GM18861 (cell line): ENCODE measurements around the gene TCEA2.
A peak's percentile ranks its signal among the peaks of the same experiment; 100 is the strongest.

Source experiments
- ATAC-seq: cut with Tn5 transposase; IDR thresholded peaks from one replicate; pipeline ENCODE4 v1.9.1; 2021; ENCODE audit not compliant: unreplicated experiment

TCEA2 gene

GRCh38 chr20:64091340-64091739 is 28.3 kb downstream of the TCEA2 start:
- no peak for ATAC-seq

GRCh38 chr20:64091770-64092169 is 28.8 kb downstream of the TCEA2 start:
- ATAC-seq, result no peak

- ATAC-seq, result no peak
Observed at GRCh38 chr20:64092258-64093012, 29.4 kb downstream of the TCEA2 start.

DNA sequence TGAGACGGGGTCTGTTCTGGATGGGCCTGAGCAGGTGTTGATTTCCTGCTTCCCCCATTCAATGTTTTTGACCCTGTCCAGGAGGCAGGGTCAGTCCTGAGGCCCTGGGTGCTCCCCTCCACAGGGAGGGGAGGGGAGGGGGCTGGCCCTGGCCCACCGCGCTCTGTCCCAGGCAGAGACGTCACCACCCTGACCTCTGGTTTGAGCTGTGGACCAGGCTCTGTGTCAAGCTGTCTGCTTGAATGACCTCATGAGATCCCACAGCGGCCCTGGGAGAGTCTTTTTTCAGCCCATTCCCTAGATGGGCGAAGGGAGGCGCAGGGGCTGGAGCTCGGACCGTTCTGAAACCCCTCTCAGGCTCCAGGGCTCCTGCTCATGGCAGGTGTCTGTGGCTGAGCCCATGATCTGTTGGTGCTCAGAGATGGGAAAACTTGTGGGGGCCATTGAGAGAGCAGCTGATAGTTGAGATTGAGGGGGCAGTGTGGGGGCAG is 30.1 kb downstream of the TCEA2 start:
- ATAC-seq, result no peak

DNA sequence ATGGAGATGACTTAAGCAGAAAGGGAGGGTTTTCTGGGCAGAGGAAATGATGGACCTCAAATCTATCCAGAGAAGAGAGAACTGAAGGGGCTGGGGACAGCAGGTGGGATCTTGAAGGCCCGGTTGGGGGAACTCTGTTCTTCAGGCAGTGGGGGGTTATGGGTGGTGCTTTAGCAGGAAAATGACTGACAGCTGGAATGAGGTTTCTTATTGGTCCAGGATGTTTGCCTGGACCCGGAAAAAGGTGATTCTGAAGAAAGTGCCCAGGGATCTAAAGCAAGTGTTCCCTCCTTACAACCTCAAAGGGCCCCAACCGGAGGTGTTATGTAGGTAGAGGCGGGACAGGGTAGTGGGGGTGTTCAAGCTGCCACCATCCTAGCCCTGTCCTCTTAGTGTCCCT is 32.5 kb downstream of the TCEA2 start:
- ATAC-seq, result no peak

DNA sequence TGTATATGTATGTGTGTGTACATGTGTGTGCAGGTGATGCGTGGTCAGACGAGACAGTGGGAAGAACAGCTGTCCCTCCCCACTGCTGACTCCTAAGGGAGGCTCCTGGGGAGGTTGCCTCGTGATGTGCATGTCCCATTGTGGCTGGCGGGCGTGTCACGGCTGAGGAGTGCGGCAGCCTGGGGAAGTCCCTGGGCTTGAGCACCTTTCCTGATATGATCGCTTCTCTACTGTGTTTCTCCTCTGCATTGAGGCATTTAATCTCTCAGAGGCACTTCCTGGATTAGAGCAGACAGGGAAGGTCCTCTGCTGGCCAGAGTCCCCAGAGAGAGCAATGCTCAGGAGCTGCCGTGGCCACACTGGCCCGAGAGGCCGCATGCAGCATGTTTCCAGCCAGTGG is 32.9 kb downstream of the TCEA2 start:
- no peak for ATAC-seq

GRCh38 chr20:64096535-64096934 is 33.5 kb downstream of the TCEA2 start:
- ATAC-seq, result no peak

GRCh38 chr20:64098471-64099013 is 35.5 kb downstream of the TCEA2 start:
- no peak for ATAC-seq

GRCh38 chr20:64099086-64099786 is 36.2 kb downstream of the TCEA2 start:
- ATAC-seq, result no peak

- peak; percentile 51 for ATAC-seq
Observed at GRCh38 chr20:64099880-64100565, 37.0 kb downstream of the TCEA2 start.

DNA sequence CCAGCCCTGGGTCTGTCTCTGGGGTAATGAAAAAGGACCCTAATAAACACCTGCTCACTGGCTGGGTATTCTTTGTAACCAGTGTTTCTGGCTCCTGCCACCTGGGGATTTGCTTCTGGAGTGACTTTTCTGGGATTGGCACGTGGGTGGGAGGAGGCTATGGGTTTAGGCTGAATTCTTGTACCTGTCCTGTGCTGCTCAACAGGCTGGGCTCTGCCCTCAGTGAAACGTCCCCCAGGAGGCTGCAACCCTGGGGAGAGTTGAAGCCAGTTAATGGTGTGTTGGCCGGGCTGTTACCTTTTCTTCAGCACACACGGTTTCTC is 37.5 kb downstream of the TCEA2 start:
- ATAC-seq, result no peak

DNA sequence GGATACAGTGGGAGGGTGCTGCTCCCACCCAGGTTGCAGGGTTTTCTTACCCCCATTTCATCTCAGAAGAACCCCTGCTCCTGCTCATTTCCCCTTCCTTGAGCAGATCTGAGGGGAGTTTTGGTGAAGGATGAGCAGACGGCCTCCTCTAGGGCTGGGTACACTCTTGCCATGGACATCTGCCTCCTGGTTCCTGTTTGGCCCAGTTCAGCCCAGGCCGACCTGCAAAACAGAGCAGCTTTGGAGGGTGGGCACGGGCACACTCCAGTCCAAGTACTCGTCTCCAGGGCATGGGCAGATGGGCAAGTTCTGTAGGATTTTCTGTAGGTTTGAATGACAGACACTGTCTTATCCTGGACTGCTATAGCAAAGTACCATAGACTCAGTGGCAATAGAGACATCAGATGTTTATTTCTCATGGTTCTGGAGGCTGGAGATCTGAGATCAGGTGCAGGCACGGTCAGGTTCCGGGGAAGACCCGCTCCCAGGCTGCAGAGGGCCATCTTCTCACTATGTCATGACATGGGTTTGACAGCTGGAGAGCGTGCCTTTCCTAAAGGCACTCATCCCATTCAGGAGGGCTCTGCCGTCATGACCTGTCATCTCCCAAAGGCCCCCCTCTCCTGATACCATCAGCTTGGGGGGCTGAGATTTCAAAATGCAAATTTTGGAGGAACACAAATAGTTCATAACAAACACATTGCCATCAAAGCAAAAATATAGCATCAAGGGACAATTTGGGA is 38.1 kb downstream of the TCEA2 start:
- no peak for ATAC-seq

DNA sequence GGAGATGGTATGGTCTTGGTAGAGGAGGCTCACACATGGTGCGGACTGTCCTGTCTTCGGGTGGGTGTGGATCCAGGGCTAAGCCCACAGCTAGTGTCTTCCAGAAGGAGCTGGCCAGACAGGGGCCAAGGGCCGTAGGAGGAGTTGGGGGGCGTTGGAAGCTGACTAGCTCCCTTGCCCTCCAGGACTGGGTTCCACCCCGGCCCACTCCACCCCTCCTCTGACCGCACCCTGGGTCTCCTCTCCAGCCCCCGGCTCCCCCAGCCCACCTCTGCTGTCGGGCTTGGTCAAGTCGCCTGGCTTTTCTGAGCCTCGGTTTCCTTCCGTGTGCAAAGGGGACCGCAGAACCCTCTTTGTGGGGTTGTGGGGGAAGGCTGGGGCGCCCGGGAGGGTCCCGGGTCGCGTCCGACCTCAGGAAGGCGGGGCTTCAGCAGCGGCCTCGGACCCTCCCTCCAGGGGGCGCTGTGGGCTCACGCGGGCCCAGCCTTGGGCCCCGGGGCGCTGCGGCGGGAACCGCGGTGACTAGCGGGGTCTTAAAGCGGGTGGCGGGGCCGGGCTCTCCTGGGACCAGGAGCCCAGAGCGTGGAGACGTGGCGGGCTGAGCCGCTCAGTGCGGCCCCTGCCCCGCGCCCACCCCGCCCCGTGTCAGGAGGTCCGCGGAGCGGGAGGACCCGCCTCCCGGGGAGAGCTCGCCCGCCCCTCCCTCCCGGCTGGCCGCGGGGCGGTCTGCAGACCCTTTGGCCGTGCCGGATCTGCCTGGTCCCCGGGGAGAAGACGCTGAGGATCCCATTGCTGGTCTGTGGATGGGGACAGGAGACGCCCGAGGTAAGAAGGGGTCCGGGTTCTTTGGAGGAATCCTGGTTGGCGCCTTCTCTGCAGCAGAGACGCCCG is 39.0 kb downstream of the TCEA2 start:
- no peak for ATAC-seq

DNA sequence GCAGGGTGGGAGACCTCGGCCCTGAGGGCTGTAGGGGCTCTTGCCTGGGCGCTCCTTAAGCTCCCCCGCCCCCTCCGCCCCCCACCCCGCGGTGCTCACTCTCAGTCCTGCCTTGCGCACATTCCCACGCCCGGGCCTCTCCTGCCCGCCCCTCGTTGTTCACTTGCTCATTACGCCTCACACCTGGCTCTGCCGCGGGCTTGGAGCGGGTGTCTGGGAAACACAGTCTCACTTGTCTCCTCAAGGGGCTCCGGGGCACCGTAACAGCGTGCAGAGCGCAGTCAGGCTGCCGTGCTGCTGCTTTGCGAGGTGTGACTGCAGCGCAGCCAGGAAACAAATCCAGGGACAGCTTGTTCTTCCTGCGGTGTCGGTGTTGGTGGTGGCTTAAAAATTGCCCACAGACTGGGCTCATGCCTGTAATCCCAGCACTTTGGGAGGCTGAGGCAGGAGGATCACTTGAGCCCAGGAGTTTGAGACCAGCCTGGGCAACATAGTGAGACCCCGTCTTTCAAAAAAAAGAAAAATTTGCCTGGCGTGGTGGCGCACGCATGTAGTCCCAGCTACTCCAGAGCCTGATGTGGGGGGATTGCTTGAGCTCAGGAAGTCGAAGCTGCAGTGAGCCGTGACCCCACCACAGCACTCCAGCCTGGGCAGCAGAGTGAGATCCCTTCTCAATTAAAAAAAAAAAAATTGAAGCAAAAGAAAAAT is 39.8 kb downstream of the TCEA2 start:
- ATAC-seq, result no peak

- ATAC-seq, result no peak
Observed at GRCh38 chr20:64103871-64104666, 41.1 kb downstream of the TCEA2 start.

GRCh38 chr20:64104667-64105451 is 41.9 kb downstream of the TCEA2 start:
- ATAC-seq, result no peak

DNA sequence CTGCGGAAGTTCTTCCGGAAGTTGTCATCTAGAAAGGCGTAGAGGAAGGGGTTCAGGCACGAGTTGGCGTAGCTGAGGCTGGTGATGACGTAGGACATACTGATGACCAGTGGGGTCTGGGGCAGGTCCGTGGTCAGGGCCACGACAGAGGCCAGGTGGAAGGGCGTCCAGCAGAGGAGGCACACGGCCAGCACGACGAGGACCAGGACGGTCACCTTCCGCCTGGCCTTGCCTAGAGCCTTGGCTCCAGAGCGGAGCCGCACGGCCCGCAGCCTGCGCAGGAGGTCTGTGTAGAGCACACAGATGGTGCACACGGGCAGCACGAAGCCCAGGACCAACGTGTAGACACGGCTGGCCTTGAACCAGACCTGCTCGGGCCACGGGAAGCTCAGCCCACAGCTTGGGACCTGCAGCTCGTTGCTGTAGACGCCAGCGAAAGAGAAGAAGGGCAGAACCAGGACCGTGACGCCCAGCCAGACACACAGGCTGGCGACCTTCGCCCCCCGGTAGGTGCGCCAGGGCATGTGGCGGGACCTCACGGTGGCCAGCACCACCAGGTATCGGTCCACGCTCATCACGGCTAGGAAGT is 42.9 kb downstream of the TCEA2 start:
- ATAC-seq, result no peak
